ENCODE results near the gene KDM4B.

DNA sequence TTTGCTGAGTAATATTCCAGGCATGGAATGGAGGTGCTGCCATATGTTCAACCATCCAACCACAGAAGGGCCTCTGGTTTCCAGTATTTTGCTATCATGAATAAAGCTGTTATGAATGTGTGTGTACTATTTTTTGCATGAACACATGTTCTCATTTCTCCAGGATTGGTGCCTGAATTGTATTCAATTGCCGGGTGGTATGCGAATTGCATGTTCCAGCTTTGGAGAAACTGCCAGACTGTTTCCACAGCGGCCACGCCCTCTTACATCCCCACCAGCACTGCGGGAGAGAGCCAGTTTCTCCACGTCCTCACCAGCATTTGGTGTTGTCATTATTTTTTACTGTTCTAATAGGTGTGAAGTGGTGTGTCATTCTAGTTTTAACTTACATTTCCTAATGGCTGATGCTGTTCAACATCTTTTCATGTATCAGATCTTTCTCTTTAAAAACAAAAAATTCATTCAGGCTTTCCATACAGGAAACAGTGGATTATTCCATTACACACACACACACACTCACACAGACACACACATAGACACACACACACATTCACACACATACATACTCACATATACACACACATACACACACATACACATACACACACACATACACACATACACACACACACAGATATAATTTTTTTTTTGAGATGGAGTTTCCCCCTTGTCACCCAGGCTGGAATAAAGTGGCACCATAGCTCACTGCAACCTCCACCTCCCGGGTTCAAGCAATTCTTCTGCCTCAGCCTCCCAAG lies 217.6 kb downstream of the KDM4B start:
- TF ChIP-seq CTCF (IDR thresholded peaks at IDR 0.05) (no peak), POLR2AphosphoS5 (IDR thresholded peaks at IDR 0.05) (no peak), POLR2A (IDR thresholded peaks at IDR 0.05) (no peak)

Data from gastroesophageal sphincter (tissue), 3 donors.